HG02571 (cell line): ENCODE data around the gene SLC38A4.

Source experiments
- ATAC-seq: cut with Tn5 transposase; IDR thresholded peaks from one replicate; pipeline ENCODE4 v1.9.1; 2021; ENCODE audit warnings: mild to moderate bottlenecking, moderate library complexity; ENCODE audit not compliant: unreplicated experiment

Gene SLC38A4

DNA sequence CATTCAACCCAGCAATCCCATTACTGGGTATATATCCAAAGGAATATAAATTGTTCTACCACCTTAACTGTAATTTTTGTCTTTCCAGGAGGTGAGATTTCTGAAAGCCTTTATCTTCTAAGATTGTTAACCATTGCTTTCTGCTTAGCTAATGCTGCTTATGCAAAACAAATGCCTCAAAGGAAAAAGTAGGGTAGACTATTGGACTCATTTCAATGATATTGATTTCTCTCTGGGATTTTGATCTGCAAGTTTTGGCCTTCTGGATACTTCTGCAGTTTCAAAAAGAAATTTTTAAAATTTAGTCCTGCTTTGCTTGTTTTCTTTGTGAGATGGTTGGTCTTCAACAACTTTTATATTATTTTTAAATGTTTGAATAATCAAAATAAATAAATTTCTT, 108.6 kb downstream of the SLC38A4 start:
- ATAC-seq = no peak
